Rectal smooth muscle tissue (tissue), 1 donor: ENCODE measurements around the gene C7orf33.
"Not testable (repeated sequence)": the region's sequence is repeated elsewhere in the genome, so short reads cannot be mapped to it uniquely, and the experiment has no call there.

Experiments used
- H3K27ac ChIP-seq: one replicate; pipeline ENCODE4 v1.7.0; 2013; ENCODE audit warnings: low read depth, low read length, inconsistent platforms
- H3K27me3 ChIP-seq: one replicate; pipeline ENCODE4 v1.7.0; 2013; ENCODE audit warnings: low read length; ENCODE audit not compliant: control insufficient read depth, insufficient read depth
- H3K36me3 ChIP-seq: one replicate; pipeline ENCODE4 v1.7.0; 2013; ENCODE audit warnings: low read length; ENCODE audit not compliant: control insufficient read depth, insufficient read depth
- H3K4me1 ChIP-seq: one replicate; pipeline ENCODE4 v1.7.0; 2013; ENCODE audit warnings: low read length; ENCODE audit not compliant: control insufficient read depth, insufficient read depth
- H3K4me3 ChIP-seq: one replicate; pipeline ENCODE4 v1.7.0; 2013; ENCODE audit warnings: low read length
- H3K9ac ChIP-seq: one replicate; pipeline ENCODE4 v1.7.0; 2013; ENCODE audit warnings: low read length

C7orf33 gene

DNA sequence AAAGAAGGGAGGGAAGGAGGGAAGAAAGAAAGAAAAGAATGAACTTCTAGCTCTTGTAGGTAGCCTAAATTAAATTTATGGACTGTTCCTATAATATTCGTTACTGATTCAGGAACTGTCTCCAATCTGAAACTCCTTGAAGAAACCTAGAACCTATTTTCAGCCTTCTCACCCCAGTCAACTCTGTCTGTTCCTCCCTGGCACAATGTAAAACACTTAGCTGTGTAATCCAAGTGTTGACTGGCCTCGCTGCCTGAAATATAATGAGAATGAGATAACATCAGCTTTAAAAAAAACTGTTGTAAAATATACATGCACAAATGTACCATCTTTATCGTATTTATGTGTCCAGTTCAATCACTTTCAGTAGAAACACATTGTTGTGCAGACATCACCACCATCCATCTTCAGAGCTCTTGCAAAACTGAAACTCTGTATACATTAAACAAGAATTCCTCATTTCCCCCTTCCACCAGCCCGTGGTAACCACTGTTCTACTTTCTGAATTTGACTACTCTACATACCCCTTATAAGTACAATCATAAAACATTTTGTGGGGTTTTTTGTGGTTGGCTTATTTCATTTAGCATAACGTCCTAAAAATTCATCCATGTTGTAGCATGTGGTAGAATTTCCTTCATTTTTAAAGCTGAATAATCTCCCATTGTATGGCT lies 6.3 kb upstream of the C7orf33 start:
- no peaks in the 10 kb centered on the region for H3K27me3 ChIP-seq
- no peak overlapping the region for H3K9ac ChIP-seq
- no peak overlapping the region for H3K27ac ChIP-seq
- H3K4me3 ChIP-seq: no peak overlapping the region
- no peaks in the 10 kb centered on the region for H3K36me3 ChIP-seq
- no peaks in the 10 kb centered on the region for H3K4me1 ChIP-seq

DNA sequence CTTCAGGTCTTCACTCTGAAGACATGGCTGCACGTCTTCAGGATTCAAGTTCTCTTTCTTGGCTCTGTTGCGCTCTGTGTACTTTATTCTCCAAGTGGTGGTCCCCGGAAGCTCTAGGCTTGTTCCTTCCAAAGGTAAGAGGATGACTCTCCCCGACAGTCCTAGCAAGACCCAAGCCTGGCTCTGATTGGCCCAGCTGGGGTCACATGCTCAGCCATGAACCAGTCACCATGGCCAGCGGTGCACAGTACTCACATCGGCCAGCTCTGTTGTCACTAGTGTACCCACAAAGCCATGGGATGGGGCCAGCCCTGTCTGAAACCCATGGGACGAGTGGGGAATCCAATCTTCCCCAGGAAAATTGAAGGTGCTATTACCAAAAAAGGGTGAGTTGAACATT lies 5.2 kb upstream of the C7orf33 start:
- Histone ChIP-seq H3K36me3 (no peaks in the 10 kb centered on the region), H3K27ac (no peak overlapping the region), H3K9ac (no peak overlapping the region), H3K27me3 (no peaks in the 10 kb centered on the region), H3K4me1 (no peaks in the 10 kb centered on the region), H3K4me3 (no peak overlapping the region)

GRCh38 chr7:148587076-148587475 lies 3.5 kb upstream of the C7orf33 start:
- H3K36me3 ChIP-seq: no peaks in the 10 kb centered on the region
- H3K27me3 ChIP-seq: no peaks in the 10 kb centered on the region
- H3K27ac ChIP-seq: no peak overlapping the region
- no peaks in the 10 kb centered on the region for H3K4me1 ChIP-seq
- H3K9ac ChIP-seq: no peak overlapping the region
- H3K4me3 ChIP-seq: no peak overlapping the region

DNA sequence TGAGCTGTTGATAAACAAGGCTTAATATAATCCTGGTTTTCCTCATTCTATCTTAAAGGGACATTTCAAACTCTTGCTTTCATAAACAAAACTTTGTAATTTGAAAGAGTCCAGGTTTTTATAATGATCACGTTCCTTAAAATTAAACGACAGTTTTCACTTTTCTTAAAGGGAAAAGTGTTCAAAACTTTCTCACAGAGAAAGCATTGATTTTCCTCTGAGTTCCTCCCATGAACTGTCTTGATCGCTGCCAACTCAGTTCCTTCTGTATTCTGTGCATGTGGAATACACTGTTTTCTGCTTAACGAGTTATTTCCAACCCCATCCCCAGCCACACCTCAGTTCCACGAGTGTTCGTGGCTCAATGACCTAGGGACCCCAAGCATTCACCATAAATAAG lies 2.4 kb upstream of the C7orf33 start:
- Histone ChIP-seq H3K36me3 (no peaks in the 10 kb centered on the region), H3K27ac (no peak overlapping the region), H3K4me3 (no peak overlapping the region), H3K9ac (no peak overlapping the region), H3K27me3 (no peaks in the 10 kb centered on the region), H3K4me1 (no peaks in the 10 kb centered on the region)

GRCh38 chr7:148588670-148589131 lies 1.9 kb upstream of the C7orf33 start:
- no peaks in the 10 kb centered on the region for H3K4me1 ChIP-seq
- no peak overlapping the region for H3K4me3 ChIP-seq
- H3K27me3 ChIP-seq: no peaks in the 10 kb centered on the region
- H3K9ac ChIP-seq: no peak overlapping the region
- H3K27ac ChIP-seq: no peak overlapping the region
- no peaks in the 10 kb centered on the region for H3K36me3 ChIP-seq

DNA sequence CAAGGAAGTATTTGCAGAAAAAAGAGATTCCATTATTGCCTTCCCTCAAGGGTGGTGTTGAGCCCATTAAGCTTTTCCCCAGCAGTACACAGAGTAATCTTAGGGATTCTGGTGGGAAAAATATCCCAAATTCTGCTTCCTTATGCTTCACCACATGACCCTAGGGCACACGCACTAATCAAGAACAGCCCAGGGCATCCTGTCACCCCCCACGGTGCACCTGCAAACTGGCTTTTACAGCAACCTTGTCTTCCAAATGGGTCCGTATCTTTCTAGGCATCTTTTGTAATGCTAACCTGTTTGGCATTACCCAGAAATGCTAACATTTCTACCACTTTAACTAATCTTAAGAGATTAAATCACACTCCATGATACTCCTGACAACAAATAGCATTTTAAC lies 926 bp upstream of the C7orf33 start:
- no peaks in the 10 kb centered on the region for H3K27me3 ChIP-seq
- H3K4me3 ChIP-seq: no peak overlapping the region
- no peak overlapping the region for H3K9ac ChIP-seq
- no peaks in the 10 kb centered on the region for H3K36me3 ChIP-seq
- no peak overlapping the region for H3K27ac ChIP-seq
- H3K4me1 ChIP-seq: no peaks in the 10 kb centered on the region

DNA sequence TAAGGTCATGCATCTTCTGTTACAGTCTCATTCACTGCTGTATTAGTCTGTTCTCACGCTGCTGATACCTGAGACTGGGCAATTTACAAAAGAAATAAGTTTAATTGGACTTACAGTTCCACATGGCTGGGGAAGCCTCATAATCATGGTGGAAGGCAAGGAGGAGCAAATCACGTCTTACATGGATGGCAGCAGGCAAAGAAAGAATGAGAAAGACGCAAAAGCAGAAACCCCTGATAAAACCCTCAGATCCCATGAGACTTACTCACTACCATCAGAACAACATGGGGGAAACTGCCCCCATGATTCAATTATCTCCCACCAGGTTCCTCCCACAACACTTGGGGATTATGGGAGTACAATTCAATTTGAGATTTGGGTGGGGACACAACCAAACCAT lies 5.8 kb downstream of the C7orf33 start:
- not testable (repeated sequence) for H3K36me3 ChIP-seq, H3K27me3 ChIP-seq, H3K27ac ChIP-seq, H3K9ac ChIP-seq, H3K4me1 ChIP-seq, H3K4me3 ChIP-seq

DNA sequence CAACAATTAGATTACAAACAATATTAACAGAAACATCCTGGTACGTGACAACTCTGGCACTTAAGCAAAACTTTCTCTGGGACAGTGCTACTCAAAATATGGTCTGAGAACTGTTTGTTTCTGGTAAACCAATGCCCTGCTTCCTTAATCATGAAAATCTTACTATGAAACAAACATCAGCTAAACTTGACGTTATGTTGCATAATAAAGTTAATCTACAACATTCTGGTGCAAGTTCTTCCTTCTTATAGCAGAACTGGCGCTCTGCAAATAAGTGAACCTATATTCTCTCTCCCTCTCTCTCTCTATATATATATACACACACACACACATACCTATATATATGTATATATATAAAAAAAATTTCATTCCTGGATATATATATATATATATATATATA lies 7.8 kb downstream of the C7orf33 start:
- Histone ChIP-seq H3K27me3 (no peaks in the 10 kb centered on the region), H3K4me1 (no peaks in the 10 kb centered on the region), H3K27ac (no peak overlapping the region), H3K4me3 (no peak overlapping the region), H3K9ac (no peak overlapping the region), H3K36me3 (no peaks in the 10 kb centered on the region)

DNA sequence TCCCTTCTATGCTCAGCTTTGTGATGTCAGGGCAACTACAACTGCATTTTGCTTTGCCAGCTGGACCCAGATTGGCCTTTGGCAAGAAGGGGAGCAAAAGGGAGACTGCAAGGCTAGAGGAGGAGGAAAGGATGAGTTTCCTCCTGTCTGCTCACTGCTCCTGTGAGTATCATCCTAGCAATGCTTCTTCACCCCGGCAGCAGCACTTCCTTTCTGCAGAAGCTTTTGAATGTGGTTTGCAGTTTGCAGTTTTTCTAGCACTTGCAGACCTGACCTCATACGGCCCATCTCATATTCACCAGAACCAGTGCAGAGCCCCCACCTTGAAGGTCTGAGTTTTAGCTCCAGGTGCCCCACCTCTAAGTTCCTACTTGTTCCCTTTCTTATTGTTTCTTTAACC lies 14.8 kb downstream of the C7orf33 start:
- Histone ChIP-seq H3K4me1 (no peaks in the 10 kb centered on the region), H3K9ac (no peak overlapping the region), H3K4me3 (no peak overlapping the region), H3K36me3 (no peaks in the 10 kb centered on the region), H3K27me3 (no peaks in the 10 kb centered on the region), H3K27ac (no peak overlapping the region)

DNA sequence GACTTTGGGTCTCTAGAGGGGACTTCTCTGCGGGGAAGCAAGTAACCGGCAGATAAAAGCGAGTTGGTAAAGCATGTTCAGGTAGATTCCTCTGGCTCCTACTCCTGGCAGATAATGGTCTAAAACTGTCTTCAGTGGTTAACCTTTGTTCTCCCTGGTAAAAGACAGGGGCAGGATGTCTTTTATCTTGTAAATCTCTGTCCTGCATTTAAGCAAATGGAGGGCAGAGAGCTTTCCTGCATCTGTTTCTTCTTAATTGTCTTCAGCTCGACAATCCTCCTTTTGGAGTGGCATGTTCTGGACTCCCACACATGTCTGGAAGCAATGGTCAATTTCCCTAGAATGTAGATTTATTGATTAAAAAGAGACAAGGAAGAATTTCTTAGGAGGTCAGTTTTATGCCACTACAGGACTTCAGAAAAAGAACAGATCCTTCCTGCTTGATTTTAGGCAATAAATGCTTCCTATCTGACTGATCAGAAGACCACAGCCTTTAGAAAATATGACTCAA lies 16.6 kb downstream of the C7orf33 start:
- Histone ChIP-seq H3K4me1 (no peaks in the 10 kb centered on the region), H3K27ac (no peak overlapping the region), H3K4me3 (no peak overlapping the region), H3K27me3 (no peaks in the 10 kb centered on the region), H3K36me3 (no peaks in the 10 kb centered on the region), H3K9ac (no peak overlapping the region)

GRCh38 chr7:148609045-148609725 lies 18.6 kb downstream of the C7orf33 start:
- Histone ChIP-seq H3K9ac (no peak overlapping the region), H3K4me3 (no peak overlapping the region), H3K27ac (no peak overlapping the region), H3K27me3 (no peaks in the 10 kb centered on the region), H3K36me3 (no peaks in the 10 kb centered on the region), H3K4me1 (no peaks in the 10 kb centered on the region)

GRCh38 chr7:148611692-148612091 lies 21.1 kb downstream of the C7orf33 start:
- Histone ChIP-seq H3K27ac (no peak overlapping the region), H3K4me1 (no peaks in the 10 kb centered on the region), H3K27me3 (no peaks in the 10 kb centered on the region), H3K9ac (no peak overlapping the region), H3K36me3 (no peaks in the 10 kb centered on the region), H3K4me3 (no peak overlapping the region)
